A549 (cell line): ENCODE data around the gene PDSS2. TPM values are rescaled to one million over a fixed set of nuclear protein-coding genes. Genes with fewer than 3 reads are reported as not detected.

ENCODE experiments used
- ATAC-seq, 2 experiments: fragments of 200-7000 bp in 1 of 2; fragments of >200 bp in 1 of 2; cut with Nextera tagmentation in 1 of 2; cut with Tn5 transposase in 1 of 2; 3 replicates each; pipeline versions ENCODE4 v1.8.0 to v1.9.1; 2018 to 2020; ENCODE audit warnings: mild to moderate bottlenecking in 1 of 2, moderate library complexity in 1 of 2
- CTCF ChIA-PET: fragments of 300-600 bp; sonication (Branson Sonifier 250); formaldehyde crosslinking; extraction: SDS; loops from one replicate; lab custom pipeline; 2021; ENCODE audit warnings: antibody characterized with exemption, inconsistent platforms; lab: Yijun Ruan, JAX
- POLR2A ChIA-PET: fragments of 350-600 bp; formaldehyde crosslinking; extraction: SDS; loops from one replicate; lab custom pipeline; 2021; ENCODE audit warnings: antibody characterized with exemption, inconsistent platforms; lab: Yijun Ruan, JAX
- DNase-seq, 2 experiments: peaks; one replicate each; pipeline versions ENCODE4 v3.0.0 to v3.0.0-alpha.2; 2011 to 2016; ENCODE audit warnings: low read depth in 1 of 2, low spot score in 1 of 2
- FAIRE-seq: peaks from 2 replicates; lab custom pipeline; 2011; peaks lifted over from hg19 to GRCh38; lab: Jason Lieb, UNC
- H3K27ac ChIP-seq, 2 experiments: fragments of >200 bp; sonication (Bioruptor Twin); formaldehyde crosslinking; 3 replicates each; pipeline ENCODE4 v1.5.1; 2016 to 2017
- H3K4me1 ChIP-seq: fragments of >200 bp; sonication (Bioruptor Twin); formaldehyde crosslinking; 3 replicates; pipeline ENCODE4 v1.6.1; 2016
- H3K4me2 ChIP-seq: fragments of >200 bp; sonication (Bioruptor Twin); formaldehyde crosslinking; 3 replicates; pipeline ENCODE4 v1.6.1; 2016
- H3K4me3 ChIP-seq: fragments of >200 bp; sonication (Bioruptor Twin); formaldehyde crosslinking; 3 replicates; pipeline ENCODE4 v1.5.1; 2016
- H3K9me3 ChIP-seq: fragments of >200 bp; sonication (Bioruptor Twin); formaldehyde crosslinking; 3 replicates; pipeline ENCODE4 v1.6.1; 2016
- BCL3 ChIP-seq: fragments of >200 bp; sonication (Bioruptor Twin); formaldehyde crosslinking; IDR thresholded peaks from 3 replicates; pipeline ENCODE4 v1.6.1; 2016
- BHLHE40 ChIP-seq: IDR thresholded peaks from 2 replicates; pipeline ENCODE4 v1.6.1; 2012; ENCODE audit warnings: low read depth, low read length, inconsistent platforms
- CBX2 ChIP-seq: fragments of 200-600 bp; sonication (generic); IDR thresholded peaks from 2 replicates; pipeline ENCODE4 v1.6.1; 2016; ENCODE audit warnings: low read depth, mild to moderate bottlenecking, borderline replicate concordance
- CBX8 ChIP-seq: fragments of 200-600 bp; sonication (generic); IDR thresholded peaks from 2 replicates; pipeline ENCODE4 v1.6.1; 2016
- CTCF ChIP-seq: fragments of >200 bp; sonication (Bioruptor Twin); formaldehyde crosslinking; IDR thresholded peaks from 3 replicates; pipeline ENCODE4 v1.5.1; 2016
- ELK1 ChIP-seq: fragments of 150-350 bp; IDR thresholded peaks from 2 replicates; pipeline ENCODE4 v1.6.1; 2014; ENCODE audit warnings: low read depth, mild to moderate bottlenecking, low read length
- EP300 ChIP-seq, 2 experiments: fragments of >200 bp; sonication (Bioruptor Twin); formaldehyde crosslinking; IDR thresholded peaks; 2 replicates in 1 of 2; 3 replicates in 1 of 2; pipeline ENCODE4 v1.6.1; 2016 to 2017
- ESRRA ChIP-seq: fragments of 150-350 bp; IDR thresholded peaks from 2 replicates; pipeline ENCODE4 v1.6.1; 2014; ENCODE audit warnings: mild to moderate bottlenecking, low read length, borderline replicate concordance
- FOXS1 ChIP-seq: fragments of 250-450 bp; sonication (Bioruptor Pico); IDR thresholded peaks from 2 replicates; pipeline ENCODE4 v1.5.0; 2020; ENCODE audit warnings: mild to moderate bottlenecking, moderate library complexity
- HMGXB4 ChIP-seq: fragments of 250-450 bp; sonication (Bioruptor Pico); IDR thresholded peaks from 2 replicates; pipeline ENCODE4 v1.5.0; 2021; ENCODE audit warnings: mild to moderate bottlenecking, moderate library complexity, borderline replicate concordance
- HOXB13 ChIP-seq: fragments of 250-450 bp; sonication (Bioruptor Pico); IDR thresholded peaks from 2 replicates; pipeline ENCODE4 v1.5.0; 2020; ENCODE audit warnings: low read depth, mild to moderate bottlenecking, moderate library complexity
- JUNB ChIP-seq: fragments of >200 bp; sonication (Bioruptor Twin); formaldehyde crosslinking; IDR thresholded peaks from 2 replicates; pipeline ENCODE4 v1.6.1; 2016
- MYC ChIP-seq: IDR thresholded peaks from 2 replicates; pipeline ENCODE4 v1.6.1; 2012; ENCODE audit warnings: mild to moderate bottlenecking, inconsistent platforms, low read length, improper control_type of control experiment, borderline replicate concordance
- PBX3 ChIP-seq: IDR thresholded peaks from 2 replicates; pipeline ENCODE4 v1.6.1; 2012
- RARB ChIP-seq: fragments of 250-450 bp; sonication (Bioruptor Pico); IDR thresholded peaks from 2 replicates; pipeline ENCODE4 v1.8.0; 2021; ENCODE audit warnings: mild to moderate bottlenecking, moderate library complexity
- RNF2 ChIP-seq: fragments of 200-600 bp; sonication (generic); IDR thresholded peaks from 2 replicates; pipeline ENCODE4 v1.6.1; 2016; ENCODE audit warnings: low read depth, mild to moderate bottlenecking, antibody characterized with exemption, moderate library complexity, borderline replicate concordance
- TFCP2L1 ChIP-seq: fragments of 250-450 bp; sonication (Bioruptor Pico); IDR thresholded peaks from 2 replicates; pipeline ENCODE4 v1.5.0; 2021; ENCODE audit warnings: mild to moderate bottlenecking
- ZNF302 ChIP-seq: fragments of 250-450 bp; sonication (Bioruptor Pico); IDR thresholded peaks from 2 replicates; pipeline ENCODE4 v1.9.0; 2021; ENCODE audit warnings: inconsistent platforms, mild to moderate bottlenecking, moderate library complexity
- WGBS: methylation state at CpG from one replicate; pipeline ENCODE4 v1.1.6; 2017; ENCODE audit errors: missing lambda C conversion rate; 5-methylcytosine and 5-hydroxymethylcytosine counted together
- polyA plus RNA-seq, 4 experiments: library from polyadenylated mRNA; depleted of rRNA in 3 of 4; stranded (reverse); fragments of >200 nt; fragmentation: RNase III in 1 of 4; extraction: RNeasy Plus Mini Kit Qiagen cat#74134 plus additional on column Dnase treatment in 1 of 4; gene quantifications; 2 replicates in 3 of 4; 3 replicates in 1 of 4; pipeline ENCODE4 v1.2.3, GENCODE V29; 2011 to 2017

Gene PDSS2
- polyA plus RNA-seq, 2 of the 4 experiments (the other 2 are of a cell fraction): 7.2 to 17.3 TPM

- no peak for DNase-seq
- FAIRE-seq: no peak
- Histone ChIP-seq H3K4me2 (no peak overlapping the region), H3K4me3 (no peak overlapping the region), H3K9me3 (no peaks in the 10 kb centered on the region), H3K4me1 (no peaks in the 10 kb centered on the region), H3K27ac (no peak overlapping the region)
- WGBS: 43% methylated on average over 5 of the region's 5 CpGs
- no peak for TF ChIP-seq PBX3
- no peak for TF ChIP-seq CBX8
- TF ChIP-seq EP300 (IDR thresholded peaks at IDR 0.05): no peak
- no peak for TF ChIP-seq ESRRA
- TF ChIP-seq HOXB13: no peak
- TF ChIP-seq CTCF: no peak
- TF ChIP-seq ELK1: no peak
- TF ChIP-seq BCL3: no peak
- TF ChIP-seq HMGXB4: no peak
- TF ChIP-seq TFCP2L1: no peak
- TF ChIP-seq ZNF302 (CRISPR knock-in tag): no peak
- no peak for TF ChIP-seq CBX2
- no peak for TF ChIP-seq BHLHE40
- no peak for TF ChIP-seq FOXS1 (CRISPR knock-in tag)
- no peak for TF ChIP-seq MYC
- CTCF ChIA-PET: interaction anchor here (1.2 kb wide), 1 partner anchor 15 kb away, joined by 3 read pairs; no protein-coding TSS in a partner anchor
- POLR2A ChIA-PET: interaction anchor here (1.3 kb wide), 1 partner anchor 14 kb away, joined by 5 read pairs; the partner anchor contains the start of gene PDSS2
- ATAC-seq: no peak
Observed at GRCh38 chr6:107473660-107474059, 14.3 kb upstream of the PDSS2 start.

GRCh38 chr6:107470364-107470763, 11.0 kb upstream of the PDSS2 start:
- no peaks in the 10 kb centered on the region for H3K4me1 ChIP-seq
- no peak overlapping the region for H3K4me2 ChIP-seq
- no peak for DNase-seq
- ChIA-PET CTCF (interaction anchor here (1.4 kb wide), 1 partner anchor 12 kb away, joined by 3 read pairs; no protein-coding TSS in a partner anchor), POLR2A (no interaction called here)
- FAIRE-seq: no peak
- no peak overlapping the region for H3K27ac ChIP-seq
- TF ChIP-seq RNF2: no peak
- no peak for TF ChIP-seq RARB (CRISPR knock-in tag)
- no peak for TF ChIP-seq JUNB
- no peaks in the 10 kb centered on the region for H3K9me3 ChIP-seq
- ATAC-seq: no peak
- WGBS: 12% methylated on average over 1 of the region's 1 CpG
- H3K4me3 ChIP-seq: no peak overlapping the region
